GM21529 (cell line): Measurements from ENCODE around the gene ANKDD1B.

Experiments
- ATAC-seq: cut with Tn5 transposase; IDR thresholded peaks from one replicate; pipeline ENCODE4 v1.9.1; 2021; ENCODE audit not compliant: unreplicated experiment

The ANKDD1B gene

GRCh38 chr5:75659791-75660450 lies 48.7 kb downstream of the ANKDD1B start:
- ATAC-seq = no peak

- peak; percentile 64 for ATAC-seq
Measured at GRCh38 chr5:75660678-75661465, 49.6 kb downstream of the ANKDD1B start.

GRCh38 chr5:75662061-75662460 lies 50.8 kb downstream of the ANKDD1B start:
- ATAC-seq = no peak

- ATAC-seq = no peak
Measured at GRCh38 chr5:75663579-75664284, 52.5 kb downstream of the ANKDD1B start.

GRCh38 chr5:75664979-75665378 lies 53.7 kb downstream of the ANKDD1B start:
- ATAC-seq = no peak

GRCh38 chr5:75666801-75667200 lies 55.5 kb downstream of the ANKDD1B start:
- no peak for ATAC-seq

GRCh38 chr5:75667586-75667985 lies 56.3 kb downstream of the ANKDD1B start:
- no peak for ATAC-seq

- ATAC-seq = peak; percentile 2
Measured at GRCh38 chr5:75668445-75668844, 57.2 kb downstream of the ANKDD1B start.

GRCh38 chr5:75668977-75669689 lies 57.9 kb downstream of the ANKDD1B start:
- peak; percentile 93 for ATAC-seq

- ATAC-seq = no peak
Measured at GRCh38 chr5:75670577-75670976, 59.3 kb downstream of the ANKDD1B start.

GRCh38 chr5:75671506-75671905 lies 60.3 kb downstream of the ANKDD1B start:
- no peak for ATAC-seq

- ATAC-seq = no peak
Measured at GRCh38 chr5:75672616-75673015, 61.4 kb downstream of the ANKDD1B start.

- no peak for ATAC-seq
Measured at GRCh38 chr5:75675783-75676182, 64.5 kb downstream of the ANKDD1B start.

- no peak for ATAC-seq
Measured at GRCh38 chr5:75677607-75678006, 66.4 kb downstream of the ANKDD1B start.

- no peak for ATAC-seq
Measured at GRCh38 chr5:75678155-75678554, 66.9 kb downstream of the ANKDD1B start.

GRCh38 chr5:75681125-75681830 lies 70.0 kb downstream of the ANKDD1B start:
- ATAC-seq = no peak

GRCh38 chr5:75685141-75685540 lies 73.9 kb downstream of the ANKDD1B start:
- ATAC-seq = no peak

- ATAC-seq = no peak
Measured at GRCh38 chr5:75686480-75686879, 75.2 kb downstream of the ANKDD1B start.

GRCh38 chr5:75690669-75691068 lies 79.4 kb downstream of the ANKDD1B start:
- no peak for ATAC-seq

- ATAC-seq = no peak
Measured at GRCh38 chr5:75694781-75695180, 83.5 kb downstream of the ANKDD1B start.
